Hippocampal formation (tissue), 2 donors: ENCODE results near the gene FAM135A.
"Not testable (repeated sequence)": the region's sequence is repeated elsewhere in the genome, so short reads cannot be mapped to it uniquely, and the experiment has no call there.

Source experiments
- DNase-seq, 2 donors: peaks; one replicate each; lab custom pipeline; 2025; lab: John Stamatoyannopoulos, UW

The FAM135A gene

GRCh38 chr6:70547905-70548304 is 134.6 kb downstream of the FAM135A start:
- no peak for DNase-seq

GRCh38 chr6:70549327-70549726 is 136.0 kb downstream of the FAM135A start:
- no peak for DNase-seq

DNA sequence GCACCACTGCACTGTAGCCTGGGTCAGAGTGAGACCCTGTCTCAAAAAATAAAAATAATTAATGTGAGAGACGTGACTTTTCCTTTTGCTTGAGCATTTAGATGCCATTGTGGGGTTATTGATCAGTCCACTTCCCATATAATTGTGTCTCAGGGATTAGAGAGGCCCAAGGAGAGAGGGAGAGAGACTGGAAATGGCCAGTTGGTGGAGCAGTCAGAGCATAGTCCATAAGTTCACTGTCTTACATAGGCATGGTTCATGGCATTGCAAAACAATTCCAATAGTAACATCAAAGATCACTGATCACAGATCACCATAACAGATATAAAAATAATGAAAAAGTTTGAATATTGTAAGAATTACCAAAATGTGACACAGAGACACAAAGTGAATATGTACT is 138.3 kb downstream of the FAM135A start:
- no peak for DNase-seq

GRCh38 chr6:70552286-70552940 is 139.1 kb downstream of the FAM135A start:
- not testable (repeated sequence) for DNase-seq

DNA sequence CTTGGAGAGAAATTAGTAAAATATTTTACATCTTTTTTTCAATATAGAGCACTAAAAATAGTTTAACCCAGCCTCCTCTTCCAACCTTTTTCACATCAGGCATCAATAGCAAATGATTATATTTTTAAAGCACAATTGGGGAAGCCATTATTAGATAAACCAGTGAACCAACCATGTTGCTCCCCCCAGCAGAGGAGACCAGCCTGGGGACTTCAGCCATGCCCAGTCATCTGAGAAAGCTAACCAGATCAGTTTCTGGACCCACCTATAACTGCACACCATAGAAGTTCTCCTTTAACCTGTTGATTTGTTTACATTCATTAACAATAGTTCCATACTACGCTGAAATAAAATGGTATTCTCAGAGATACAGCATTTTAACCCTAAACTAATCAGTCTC is 139.7 kb downstream of the FAM135A start:
- DNase-seq: no peak

DNA sequence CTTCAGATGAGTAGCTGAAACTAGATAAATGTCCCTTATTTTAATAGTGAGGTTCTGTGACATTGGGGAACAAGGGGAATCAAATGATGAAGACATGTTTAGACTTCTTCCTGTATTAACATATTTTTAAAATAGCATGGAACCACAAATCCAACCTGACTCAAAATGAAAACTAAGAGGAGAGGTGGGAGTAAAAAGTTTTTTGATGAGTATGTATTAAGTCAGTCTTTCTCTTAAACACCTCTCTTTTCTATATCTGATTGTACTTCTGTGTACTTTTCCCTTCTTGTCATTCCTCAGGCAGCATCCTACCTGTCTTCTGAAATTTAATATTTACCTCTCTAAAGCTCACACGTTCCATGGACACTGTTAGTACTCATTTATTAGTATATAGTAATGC is 144.7 kb downstream of the FAM135A start:
- no peak for DNase-seq

- not testable (repeated sequence) for DNase-seq
Observed at GRCh38 chr6:70562401-70562800, 149.1 kb downstream of the FAM135A start.

DNA sequence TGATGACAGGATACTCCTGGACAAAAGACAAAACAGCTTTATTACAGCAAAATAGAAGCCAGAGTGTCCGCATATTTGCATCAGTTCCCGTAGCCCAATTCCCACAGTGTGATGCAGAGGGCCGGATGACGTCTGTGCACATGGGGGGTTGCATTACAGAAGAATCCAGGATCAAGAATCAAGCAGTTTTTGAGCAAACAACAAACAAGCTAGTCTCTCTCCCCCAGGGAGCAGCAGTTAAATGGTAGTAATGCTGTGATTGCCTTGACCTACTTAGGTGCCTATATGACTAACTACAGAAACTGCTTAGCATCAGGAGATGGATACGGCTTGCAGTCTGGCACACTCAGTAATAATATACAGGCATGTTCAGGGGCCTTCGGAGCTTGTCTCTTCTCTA is 150.2 kb downstream of the FAM135A start:
- DNase-seq: no peak

DNA sequence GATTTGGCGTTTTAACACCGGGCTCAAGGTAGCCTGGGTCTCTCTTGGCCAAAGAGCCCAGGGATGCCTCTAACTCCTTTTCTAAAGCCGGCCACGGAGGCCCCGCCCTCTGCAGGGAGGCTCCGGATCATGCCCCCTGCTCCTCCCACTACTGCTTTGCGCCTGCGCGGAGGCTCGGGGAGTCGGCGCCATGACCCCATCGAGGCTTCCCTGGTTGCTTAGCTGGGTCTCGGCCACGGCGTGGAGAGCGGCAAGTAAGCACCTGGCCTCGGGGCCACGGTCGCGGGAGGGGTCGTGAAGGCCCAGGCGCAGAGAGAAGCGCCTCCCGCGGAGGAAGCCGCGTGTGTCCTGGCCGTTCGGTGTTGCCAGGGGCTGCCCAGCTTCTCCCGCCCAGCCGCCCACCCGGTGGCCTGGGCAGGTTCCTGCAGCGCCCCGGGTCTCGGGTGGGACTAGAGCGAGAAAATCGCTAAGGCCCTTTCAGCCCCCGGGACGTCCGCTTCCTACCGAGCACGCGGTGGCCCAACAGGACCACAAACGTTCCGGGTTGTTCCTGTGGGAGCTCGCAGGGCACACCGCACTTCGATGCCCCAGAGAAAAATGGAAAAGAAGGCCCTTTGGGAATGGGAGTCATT is 153.6 kb downstream of the FAM135A start, which contains the start of gene SDHAF4:
Gene SDHAF4, plus strand, starts transcription at position 180 of the 632 bp plus-strand sequence. Its CDS starts 11 bp downstream, at position 191.
- DNase-seq: peak; percentile 83 to 94

DNA sequence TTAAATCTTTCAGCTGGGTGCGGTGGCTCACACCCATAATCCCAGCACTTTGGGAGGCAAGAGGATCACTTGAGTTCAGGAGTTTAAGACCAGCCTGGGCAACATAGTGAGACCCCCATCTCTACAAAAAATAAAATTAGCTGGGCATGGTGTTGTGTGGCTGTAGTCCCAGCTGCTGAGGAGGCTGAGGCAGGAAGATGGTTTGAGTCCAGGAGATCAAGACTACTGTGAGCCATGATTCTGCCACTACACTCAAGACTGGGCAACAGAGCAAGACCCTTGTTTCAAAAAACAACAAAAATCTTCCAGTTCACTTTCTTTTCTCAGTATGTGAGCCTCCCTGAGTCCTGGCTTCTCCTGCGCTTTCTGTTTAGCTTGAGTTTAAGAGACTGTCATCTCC is 161.3 kb downstream of the FAM135A start:
- DNase-seq: no peak

DNA sequence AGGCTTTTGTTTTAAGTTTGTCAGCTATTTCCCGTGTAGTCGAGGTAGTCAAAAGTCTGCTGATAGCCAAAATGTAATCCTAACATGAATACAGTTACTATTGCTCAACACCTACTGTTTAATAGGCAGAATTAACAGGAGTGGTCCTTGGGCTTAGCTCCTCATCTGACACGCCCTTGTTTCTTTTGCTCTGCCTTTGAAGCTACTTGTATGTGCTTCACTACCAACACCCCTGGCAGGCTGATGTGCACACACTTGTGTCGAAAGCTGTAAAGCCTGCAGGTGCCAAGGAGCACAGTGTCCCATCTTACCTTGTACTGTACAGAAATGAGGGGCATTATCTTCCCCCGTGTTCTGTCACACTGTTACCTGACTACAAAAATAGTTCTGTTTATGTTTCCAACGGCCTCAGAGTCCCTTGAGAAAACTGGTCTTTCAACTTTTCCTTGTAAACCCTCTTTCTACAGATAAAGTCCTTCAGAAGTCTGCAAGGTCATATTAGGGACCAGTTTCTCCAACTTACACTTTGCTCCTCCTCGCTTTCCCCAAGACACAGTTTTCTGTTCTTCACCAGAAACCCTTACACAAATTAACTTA is 162.7 kb downstream of the FAM135A start:
- no peak for DNase-seq

GRCh38 chr6:70586114-70586513 is 172.8 kb downstream of the FAM135A start:
- DNase-seq: no peak

- DNase-seq: no peak
Observed at GRCh38 chr6:70590400-70590799, 177.1 kb downstream of the FAM135A start.

GRCh38 chr6:70592391-70593117 is 179.2 kb downstream of the FAM135A start:
- no peak for DNase-seq

DNA sequence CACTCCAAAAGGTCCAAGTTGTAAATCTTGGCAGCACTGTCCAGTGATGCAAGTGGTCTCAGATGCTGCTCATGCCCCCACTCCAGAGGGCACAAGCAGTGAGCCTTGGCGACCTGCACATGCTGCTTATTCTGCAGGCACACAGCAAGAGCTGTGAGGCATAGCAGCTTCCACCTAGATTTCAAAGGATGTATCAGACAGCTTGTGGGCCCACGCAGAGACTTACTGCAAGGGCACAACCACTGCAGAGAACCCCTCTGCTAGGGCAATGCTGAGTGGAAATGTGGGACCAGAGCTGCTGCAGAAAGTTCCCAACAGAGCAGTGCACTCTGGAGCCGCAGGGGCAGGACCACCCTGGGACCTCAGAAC is 179.8 kb downstream of the FAM135A start:
- no peak for DNase-seq

DNA sequence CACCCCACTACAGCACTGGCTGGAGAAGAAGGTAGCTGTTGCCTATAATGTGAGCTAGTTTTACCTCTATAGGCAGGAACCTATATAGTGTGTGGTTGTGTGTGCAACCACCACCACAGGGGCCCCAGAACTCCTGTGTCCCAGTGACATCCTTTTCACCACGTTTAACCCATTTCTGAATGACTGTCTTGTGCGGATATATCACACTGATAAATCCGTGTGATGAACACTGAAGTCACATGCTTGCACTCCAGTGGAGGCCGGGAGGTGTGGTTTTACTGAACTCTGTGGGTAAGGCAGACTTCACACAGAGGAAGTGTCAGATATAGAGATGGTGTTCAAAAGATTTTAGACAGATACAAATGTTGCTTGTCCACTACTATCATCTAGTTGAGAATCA is 185.9 kb downstream of the FAM135A start:
- DNase-seq: no peak

DNA sequence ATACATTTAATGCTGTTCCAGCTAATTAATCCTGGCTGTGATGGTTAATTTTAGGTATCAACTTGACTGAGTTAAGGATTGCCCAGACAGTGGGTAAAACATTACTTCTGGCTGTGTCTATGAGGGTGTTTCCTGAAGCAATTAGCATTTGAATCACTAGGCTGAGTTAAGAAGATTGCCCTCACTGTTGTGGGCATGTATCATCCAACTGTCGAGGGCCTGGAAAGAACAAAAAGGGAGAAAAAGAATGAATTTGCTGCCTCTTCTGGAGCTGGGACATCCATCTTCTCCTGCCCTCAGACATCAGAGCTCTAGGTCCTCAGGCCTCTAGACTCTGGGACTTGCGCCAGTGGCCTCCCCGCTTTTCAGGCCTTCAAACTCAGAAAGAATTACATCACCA is 187.7 kb downstream of the FAM135A start:
- no peak for DNase-seq

DNA sequence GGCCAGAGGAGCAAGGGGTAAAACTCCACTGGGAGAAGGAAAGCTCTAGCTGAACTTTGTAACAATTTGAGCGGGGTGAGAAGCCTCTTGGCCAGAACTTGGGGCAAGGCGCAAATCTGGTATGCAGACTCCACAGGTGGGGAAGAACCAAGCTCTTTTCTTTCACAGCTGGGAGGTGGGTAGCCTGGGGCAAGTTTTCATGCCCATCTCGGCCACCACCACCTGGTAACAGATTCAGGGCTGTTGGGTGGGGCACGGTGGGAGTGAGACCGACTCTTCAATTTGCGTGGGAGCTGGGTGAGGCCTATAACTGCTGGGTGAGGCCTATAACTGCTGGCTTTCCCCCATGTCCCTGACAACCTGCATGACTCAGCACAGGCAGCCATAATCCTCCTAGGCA is 190.9 kb downstream of the FAM135A start:
- no peak for DNase-seq

- DNase-seq: not testable (repeated sequence)
Observed at GRCh38 chr6:70607371-70607770, 194.1 kb downstream of the FAM135A start.

GRCh38 chr6:70609181-70609580 is 195.9 kb downstream of the FAM135A start:
- not testable (repeated sequence) for DNase-seq
